GM20431 (cell line): ENCODE measurements around the gene PCDHGA1.

Source experiments
- in situ Hi-C: fragments of 300-500 bp; cut with MseI, MboI; formaldehyde crosslinking; loops from one replicate; pipeline ENCODE4 v1.15.0; 2020; ENCODE audit warnings: low sequenced_read_pairs; ENCODE audit not compliant: unreplicated experiment

PCDHGA1 gene

GRCh38 chr5:141522301-141522700, 192.0 kb downstream of the PCDHGA1 start:
- in situ Hi-C loops: no loop called here

- in situ Hi-C loops: no loop called here
Observed at GRCh38 chr5:141523991-141524390, 193.7 kb downstream of the PCDHGA1 start.

- in situ Hi-C loops: no loop called here
Observed at GRCh38 chr5:141524604-141525597, 194.6 kb downstream of the PCDHGA1 start.

GRCh38 chr5:141525653-141526052, 195.3 kb downstream of the PCDHGA1 start:
- in situ Hi-C loops: no loop called here

GRCh38 chr5:141527426-141527825, 197.1 kb downstream of the PCDHGA1 start:
- in situ Hi-C loops: no loop called here

- in situ Hi-C loops: no loop called here
Observed at GRCh38 chr5:141528291-141528984, 198.1 kb downstream of the PCDHGA1 start.

GRCh38 chr5:141529002-141529401, 198.7 kb downstream of the PCDHGA1 start:
- in situ Hi-C loops: no loop called here

- in situ Hi-C loops: no loop called here
Observed at GRCh38 chr5:141529873-141530272, 199.6 kb downstream of the PCDHGA1 start.

- in situ Hi-C loops: no loop called here
Observed at GRCh38 chr5:141532726-141533125, 202.4 kb downstream of the PCDHGA1 start.

- in situ Hi-C loops: no loop called here
Observed at GRCh38 chr5:141533897-141534296, 203.6 kb downstream of the PCDHGA1 start.

GRCh38 chr5:141534492-141535213, 204.3 kb downstream of the PCDHGA1 start:
- in situ Hi-C loops: no loop called here

GRCh38 chr5:141543053-141543452, 212.7 kb downstream of the PCDHGA1 start:
- in situ Hi-C loops: loop anchor here (10.0 kb wide), 1 partner anchor 118 kb away; the partner anchor contains the start of gene PCDHGA11

- in situ Hi-C loops: loop anchor here (10.0 kb wide), 1 partner anchor 123 kb away; the partner anchor contains the start of gene PCDHGA11
Observed at GRCh38 chr5:141547488-141547887, 217.2 kb downstream of the PCDHGA1 start.

- in situ Hi-C loops: loop anchor here (10.0 kb wide), 1 partner anchor 123 kb away; the partner anchor contains the start of gene PCDHGA11
Observed at GRCh38 chr5:141547921-141548320, 217.6 kb downstream of the PCDHGA1 start.

- in situ Hi-C loops: no loop called here
Observed at GRCh38 chr5:141557681-141558136, 227.4 kb downstream of the PCDHGA1 start.

GRCh38 chr5:141558150-141558549, 227.8 kb downstream of the PCDHGA1 start:
- in situ Hi-C loops: no loop called here

GRCh38 chr5:141559461-141559860, 229.1 kb downstream of the PCDHGA1 start:
- in situ Hi-C loops: no loop called here

- in situ Hi-C loops: loop anchor here (10.0 kb wide), 1 partner anchor 145 kb away; the partner anchor contains the start of genes PCDHGA10 and PCDHGB7
Observed at GRCh38 chr5:141560151-141560550, 229.8 kb downstream of the PCDHGA1 start.

- in situ Hi-C loops: loop anchor here (10.0 kb wide), 1 partner anchor 146 kb away; the partner anchor contains the start of genes PCDHGA10 and PCDHGB7
Observed at GRCh38 chr5:141560725-141561483, 230.6 kb downstream of the PCDHGA1 start.
